SK-N-SH (cell line): ENCODE measurements around the gene MMP23B. TPM values are rescaled to one million over a fixed set of nuclear protein-coding genes. Genes with fewer than 3 reads are reported as not detected.

Source experiments
- CTCF ChIA-PET: fragments of 300-600, 350-600 bp; formaldehyde crosslinking; extraction: SDS; loops from one replicate; lab custom pipeline; 2021; lab: Yijun Ruan, JAX
- POLR2A ChIA-PET: fragments of 350-600 bp; sonication (Branson Sonifier 250); formaldehyde crosslinking; extraction: SDS; loops from one replicate; lab custom pipeline; 2020; ENCODE audit warnings: antibody characterized with exemption, inconsistent platforms; lab: Yijun Ruan, JAX
- DNase-seq: peaks from one replicate; pipeline ENCODE4 v3.0.0; 2012
- H2AFZ ChIP-seq: fragments of 200-600 bp; sonication (generic); 2 replicates; pipeline ENCODE4 v1.8.1; 2016; ENCODE audit warnings: antibody characterized with exemption, mild to moderate bottlenecking, low read depth
- H3F3A ChIP-seq: fragments of 200-600 bp; sonication (generic); replicated peaks from 2 replicates; pipeline ENCODE3; 2016; ENCODE audit warnings: antibody characterized with exemption, mild to moderate bottlenecking; ENCODE audit not compliant: insufficient read depth
- H3K27ac ChIP-seq, 2 experiments: fragments of 200-500 bp in 1 of 2; fragments of 200-600 bp in 1 of 2; sonication (Bioruptor generic) in 1 of 2; sonication (generic), shearing (Covaris generic) in 1 of 2; 2 replicates each; pipeline versions ENCODE4 v1.5.1 to v1.6.1; 2014 to 2016; ENCODE audit warnings: low read depth in 2 of 2, inconsistent platforms in 1 of 2, low read length in 1 of 2, mild to moderate bottlenecking in 1 of 2, mixed read lengths in 1 of 2
- H3K27me3 ChIP-seq: fragments of 200-600 bp; sonication (generic), shearing (Covaris generic); 2 replicates; pipeline ENCODE4 v1.6.1; 2016; ENCODE audit warnings: mixed run types; ENCODE audit not compliant: insufficient read depth
- H3K36me3 ChIP-seq, 2 experiments: fragments of 200-500 bp in 1 of 2; fragments of 200-600 bp in 1 of 2; sonication (Bioruptor generic) in 1 of 2; sonication (generic) in 1 of 2; replicated peaks in 1 of 2; 2 replicates each; pipeline versions ENCODE3 to v1.5.1; 2014 to 2016; ENCODE audit warnings: low read length in 1 of 2, mild to moderate bottlenecking in 1 of 2; ENCODE audit not compliant: insufficient read depth in 2 of 2, control insufficient read depth in 1 of 2
- H3K4me1 ChIP-seq, 2 experiments: fragments of 200-500 bp in 1 of 2; fragments of 200-600 bp in 1 of 2; sonication (Bioruptor generic) in 1 of 2; sonication (generic), shearing (Covaris generic) in 1 of 2; 2 replicates each; pipeline versions ENCODE4 v1.5.1 to v1.6.1; 2014 to 2016; ENCODE audit warnings: low read depth in 1 of 2, low read length in 1 of 2, mixed run types in 1 of 2; ENCODE audit not compliant: insufficient read depth in 2 of 2, control insufficient read depth in 1 of 2
- H3K4me2 ChIP-seq: fragments of 200-600 bp; sonication (generic), shearing (Covaris generic); 2 replicates; pipeline ENCODE4 v1.6.1; 2017; ENCODE audit warnings: mixed run types
- H3K4me3 ChIP-seq, 2 experiments: fragments of 200-500 bp in 1 of 2; fragments of 200-600 bp in 1 of 2; sonication (Bioruptor generic) in 1 of 2; sonication (generic), shearing (Covaris generic) in 1 of 2; 2 replicates each; pipeline versions ENCODE4 v1.5.1 to v1.8.1; 2014 to 2016; ENCODE audit warnings: low read depth in 2 of 2, inconsistent platforms in 1 of 2, low read length in 1 of 2, mild to moderate bottlenecking in 1 of 2, mixed read lengths in 1 of 2, moderate library complexity in 1 of 2
- H3K79me2 ChIP-seq: fragments of 200-600 bp; sonication (generic); 2 replicates; pipeline ENCODE4 v1.8.1; 2017; ENCODE audit warnings: mild to moderate bottlenecking; ENCODE audit not compliant: insufficient read depth
- H3K9ac ChIP-seq: fragments of 200-600 bp; sonication (generic); 2 replicates; pipeline ENCODE4 v1.6.1; 2017; ENCODE audit warnings: mixed run types
- H3K9me2 ChIP-seq: fragments of 200-600 bp; sonication (generic); 2 replicates; pipeline ENCODE4 v1.6.1; 2017; ENCODE audit warnings: mixed run types
- H3K9me3 ChIP-seq: fragments of 200-600 bp; sonication (generic); 2 replicates; pipeline ENCODE4 v1.6.1; 2017; ENCODE audit warnings: mixed run types, mild to moderate bottlenecking, moderate library complexity
- H4K20me1 ChIP-seq: fragments of 200-600 bp; sonication (generic); 2 replicates; pipeline ENCODE4 v1.6.1; 2017; ENCODE audit warnings: mild to moderate bottlenecking, mixed run types; ENCODE audit not compliant: insufficient read depth
- CHD2 ChIP-seq: fragments of 150-350 bp; IDR thresholded peaks from 2 replicates; pipeline ENCODE4 v1.6.1; 2018; ENCODE audit warnings: low read length; ENCODE audit not compliant: partially characterized antibody
- CTCF ChIP-seq: fragments of 200-600 bp; sonication (generic); IDR thresholded peaks from 2 replicates; pipeline ENCODE4 v1.6.1; 2017; ENCODE audit warnings: antibody characterized with exemption, mild to moderate bottlenecking, moderate library complexity
- EP300 ChIP-seq, 2 experiments: IDR thresholded peaks; 2 replicates each; pipeline versions ENCODE4 v1.4.0 to v1.6.1; 2012; ENCODE audit warnings: borderline replicate concordance in 1 of 2, low read depth in 1 of 2, low read length in 1 of 2
- EZH2phosphoT487 ChIP-seq: fragments of 200-600 bp; sonication (generic); IDR thresholded peaks from 2 replicates; pipeline ENCODE4 v1.6.1; 2017; ENCODE audit warnings: low read depth, mixed run types, mild to moderate bottlenecking, antibody characterized with exemption, moderate library complexity, borderline replicate concordance
- FOSL2 ChIP-seq: IDR thresholded peaks from 2 replicates; pipeline ENCODE4 v1.4.0; 2012; ENCODE audit warnings: low read depth, mild to moderate bottlenecking, moderate library complexity, borderline replicate concordance
- FOXJ3 ChIP-seq: sonication (generic); formaldehyde crosslinking; IDR thresholded peaks from 2 replicates; pipeline ENCODE4 v1.5.1; 2020; ENCODE audit warnings: mild to moderate bottlenecking, missing genetic modification reagents
- GABPA ChIP-seq: IDR thresholded peaks from 2 replicates; pipeline ENCODE4 v1.4.0; 2012; ENCODE audit warnings: low read depth, mild to moderate bottlenecking
- GATA2 ChIP-seq: sonication (generic); formaldehyde crosslinking; IDR thresholded peaks from 2 replicates; pipeline ENCODE4 v1.5.0; 2020; ENCODE audit warnings: mild to moderate bottlenecking, missing genetic modification reagents
- IRF3 ChIP-seq: fragments of 150-350 bp; IDR thresholded peaks from 2 replicates; pipeline ENCODE4 v1.6.1; 2016; ENCODE audit warnings: mild to moderate bottlenecking, low read depth, low read length
- JUND ChIP-seq: IDR thresholded peaks from 2 replicates; pipeline ENCODE4 v1.4.0; 2012
- MAX ChIP-seq: IDR thresholded peaks from 2 replicates; pipeline ENCODE4 v1.4.0; 2012; ENCODE audit warnings: low read depth
- MEF2A ChIP-seq: IDR thresholded peaks from 2 replicates; pipeline ENCODE4 v1.4.0; 2012; ENCODE audit warnings: low read depth, borderline replicate concordance
- NRF1 ChIP-seq: IDR thresholded peaks from 2 replicates; pipeline ENCODE4 v1.6.1; 2012; ENCODE audit warnings: low read depth, mild to moderate bottlenecking, low read length
- POLR2AphosphoS5 ChIP-seq: IDR thresholded peaks from 2 replicates; pipeline ENCODE4 v1.6.1; 2012; ENCODE audit warnings: low read depth, low read length
- RAD21 ChIP-seq: IDR thresholded peaks from 2 replicates; pipeline ENCODE4 v1.6.1; 2012; ENCODE audit warnings: mild to moderate bottlenecking, low read length
- RCOR1 ChIP-seq: fragments of 150-350 bp; IDR thresholded peaks from 2 replicates; pipeline ENCODE4 v1.6.1; 2017; ENCODE audit warnings: antibody characterized with exemption, low read length
- RFX5 ChIP-seq: IDR thresholded peaks from 2 replicates; pipeline ENCODE4 v1.6.1; 2012; ENCODE audit warnings: mild to moderate bottlenecking, improper control_type of control experiment, low read length
- SIN3A ChIP-seq: IDR thresholded peaks from 2 replicates; pipeline ENCODE4 v1.6.1; 2012; ENCODE audit warnings: low read depth, mild to moderate bottlenecking, low read length, moderate library complexity, borderline replicate concordance
- TAF1 ChIP-seq: IDR thresholded peaks from 2 replicates; pipeline ENCODE4 v1.6.1; 2012; ENCODE audit warnings: low read depth, mild to moderate bottlenecking, low read length, moderate library complexity, borderline replicate concordance
- TEAD4 ChIP-seq: IDR thresholded peaks from 2 replicates; pipeline ENCODE4 v1.4.0; 2012; ENCODE audit warnings: mild to moderate bottlenecking, borderline replicate concordance; ENCODE audit not compliant: insufficient read depth
- USF1 ChIP-seq: IDR thresholded peaks from 2 replicates; pipeline ENCODE4 v1.4.0; 2012; ENCODE audit warnings: low read depth, borderline replicate concordance
- whole genome bisulfite sequencing: methylation state at CpG from one replicate; pipeline ENCODE4 v1.1.6; 2017; ENCODE audit warnings: low lambda C conversion rate; 5-methylcytosine and 5-hydroxymethylcytosine counted together
- polyA plus RNA-seq, 3 experiments: library from polyadenylated mRNA; depleted of rRNA; stranded (reverse); fragments of >200 nt; gene quantifications; 2 replicates each; pipeline ENCODE4 v1.2.3, GENCODE V29; 2012
- TF ChIP-seq, protein P1 (sequence below): IDR thresholded peaks from 2 replicates; pipeline ENCODE4 v1.4.0; 2012; ENCODE audit warnings: low read depth, borderline replicate concordance

Gene MMP23B
- polyA plus RNA-seq, 1 of the 3 experiments (the other 2 are of a cell fraction), result 1.2 TPM

DNA sequence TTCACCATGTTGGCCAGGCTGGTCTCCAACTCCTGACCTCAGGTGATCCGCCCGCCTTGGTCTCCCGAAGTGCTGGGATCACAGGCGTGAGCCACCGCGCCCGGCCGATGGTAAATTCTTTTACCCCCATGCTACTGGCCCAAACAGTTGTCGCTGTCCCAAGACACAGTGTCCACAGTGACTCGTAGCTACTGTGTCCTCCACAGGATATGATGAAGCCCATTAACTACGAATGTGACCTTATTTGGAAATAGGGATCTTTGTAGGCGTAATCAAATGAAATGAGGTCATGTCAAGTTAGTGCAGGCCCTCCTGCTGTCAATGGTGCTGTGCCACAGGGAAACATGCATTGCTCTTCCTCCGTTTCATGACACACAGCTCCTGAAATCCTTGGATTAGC, 40.5 kb upstream of the MMP23B start (continued):
- TF ChIP-seq, protein P1, sequence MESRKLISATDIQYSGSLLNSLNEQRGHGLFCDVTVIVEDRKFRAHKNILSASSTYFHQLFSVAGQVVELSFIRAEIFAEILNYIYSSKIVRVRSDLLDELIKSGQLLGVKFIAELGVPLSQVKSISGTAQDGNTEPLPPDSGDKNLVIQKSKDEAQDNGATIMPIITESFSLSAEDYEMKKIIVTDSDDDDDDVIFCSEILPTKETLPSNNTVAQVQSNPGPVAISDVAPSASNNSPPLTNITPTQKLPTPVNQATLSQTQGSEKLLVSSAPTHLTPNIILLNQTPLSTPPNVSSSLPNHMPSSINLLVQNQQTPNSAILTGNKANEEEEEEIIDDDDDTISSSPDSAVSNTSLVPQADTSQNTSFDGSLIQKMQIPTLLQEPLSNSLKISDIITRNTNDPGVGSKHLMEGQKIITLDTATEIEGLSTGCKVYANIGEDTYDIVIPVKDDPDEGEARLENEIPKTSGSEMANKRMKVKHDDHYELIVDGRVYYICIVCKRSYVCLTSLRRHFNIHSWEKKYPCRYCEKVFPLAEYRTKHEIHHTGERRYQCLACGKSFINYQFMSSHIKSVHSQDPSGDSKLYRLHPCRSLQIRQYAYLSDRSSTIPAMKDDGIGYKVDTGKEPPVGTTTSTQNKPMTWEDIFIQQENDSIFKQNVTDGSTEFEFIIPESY, result no peak
- TF ChIP-seq POLR2AphosphoS5, result no peak
- no peak for TF ChIP-seq IRF3
- no peak for TF ChIP-seq EP300 (IDR thresholded peaks at IDR 0.05; ENCODE audit: borderline replicate concordance in 1 of 2, low read depth in 1 of 2, low read length in 1 of 2)
- no peak for TF ChIP-seq NRF1
- no peak for TF ChIP-seq RFX5
- no peak for TF ChIP-seq EZH2phosphoT487
- no peak for TF ChIP-seq USF1
- no peak for TF ChIP-seq TEAD4
- no peak for TF ChIP-seq FOXJ3

DNA sequence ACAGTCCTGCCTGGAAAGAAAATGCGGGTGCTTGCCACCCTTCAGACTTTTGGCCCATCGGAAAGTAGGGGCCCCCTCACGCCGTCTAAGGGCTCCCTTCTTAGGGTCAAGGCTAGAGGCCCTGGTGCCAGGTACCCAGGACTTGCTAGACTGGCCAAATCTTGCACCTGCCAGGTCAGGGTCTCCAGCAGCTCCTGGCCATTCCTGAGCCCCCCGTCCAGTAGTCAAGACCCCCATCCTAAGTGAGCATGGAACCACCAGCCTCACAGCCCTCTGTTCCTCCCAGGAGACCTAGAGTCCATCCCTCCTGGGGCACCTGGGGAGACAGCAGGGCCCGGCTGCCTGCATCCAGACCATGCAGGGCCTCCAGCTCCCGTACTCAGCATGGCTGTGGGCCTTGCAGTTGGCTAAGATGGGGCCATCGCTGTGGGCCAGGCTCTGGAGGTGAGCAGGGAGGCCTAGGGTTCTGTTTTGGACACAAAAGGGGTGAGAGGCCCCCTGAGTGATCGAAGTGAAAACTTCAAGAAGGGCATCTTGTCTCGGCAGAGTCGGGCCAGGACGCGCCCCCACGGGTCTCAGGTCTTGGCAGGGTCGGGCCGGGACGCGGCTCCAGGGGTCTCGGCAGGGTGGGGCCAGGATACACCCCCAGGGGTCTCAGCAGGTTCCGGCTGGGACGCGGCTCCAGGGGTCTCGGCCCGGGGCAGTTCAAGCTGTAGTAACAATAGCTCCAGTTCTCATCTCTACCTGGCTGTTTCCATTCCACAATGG, 38.0 kb upstream of the MMP23B start:
- H4K20me1 ChIP-seq, result no peaks in the 10 kb centered on the region; the same call in 1 of the 2 replicates
- no peak for DNase-seq
- no peak overlapping the region for H3K4me3 ChIP-seq
- CTCF ChIA-PET, result no interaction called here
- H3K9me2 ChIP-seq, result no peaks in the 10 kb centered on the region
- H3K4me1 ChIP-seq, result peaks cover 0 to 9% of the 10 kb centered on the region in 2 experiments; a peak in 1 of 4 replicates
- H3K79me2 ChIP-seq, result no peaks in the 10 kb centered on the region
- H3K27ac ChIP-seq, result no peak overlapping the region
- TF ChIP-seq USF1 (no peak), CHD2 (no peak), SIN3A (no peak), RAD21 (no peak), FOSL2 (no peak), GABPA (no peak), JUND (no peak), MAX (no peak), IRF3 (no peak), GATA2 (CRISPR knock-in tag) (no peak), RCOR1 (no peak), CTCF (no peak), NRF1 (no peak), TAF1 (no peak), MEF2A (no peak), FOXJ3 (no peak)
- H3K36me3 ChIP-seq, result no peaks in the 10 kb centered on the region
- H3K4me2 ChIP-seq, result no peak overlapping the region
- no peaks in the 10 kb centered on the region for H3K9me3 ChIP-seq
- no peak overlapping the region for H2AFZ ChIP-seq
- no peak overlapping the region for H3K9ac ChIP-seq
- 87% methylated on average over 8 of the region's 24 CpGs for WGBS
- H3F3A ChIP-seq, result no peaks in the 10 kb centered on the region
- H3K27me3 ChIP-seq, result no peaks in the 10 kb centered on the region
- POLR2A ChIA-PET, result no interaction called here
